GM19468 (cell line): ENCODE data around the gene MRPS23.

Experiments
- ATAC-seq: cut with Tn5 transposase; IDR thresholded peaks from one replicate; pipeline ENCODE4 v1.9.1; 2021; ENCODE audit warnings: mild to moderate bottlenecking, moderate library complexity, moderate number of reproducible peaks; ENCODE audit not compliant: unreplicated experiment; ENCODE audit errors: extremely low read depth

The MRPS23 gene

DNA sequence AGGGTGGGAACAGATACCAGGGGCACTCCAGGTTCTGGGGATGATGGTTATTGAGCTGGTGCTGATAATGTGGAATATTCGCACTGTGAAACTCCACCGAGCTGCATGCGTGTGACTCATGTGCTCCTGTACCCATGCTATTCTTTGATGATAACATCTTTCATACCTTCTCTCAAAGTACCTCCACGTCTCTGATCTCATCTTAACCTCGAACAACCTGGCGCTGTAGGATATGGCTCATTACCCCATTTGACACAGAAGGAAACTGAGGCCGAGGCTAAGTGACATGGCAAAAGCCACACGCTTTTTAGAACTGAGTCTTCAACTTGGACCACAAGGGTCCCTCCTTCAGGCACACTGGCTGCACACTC, 30.2 kb upstream of the MRPS23 start:
- no peak for ATAC-seq

DNA sequence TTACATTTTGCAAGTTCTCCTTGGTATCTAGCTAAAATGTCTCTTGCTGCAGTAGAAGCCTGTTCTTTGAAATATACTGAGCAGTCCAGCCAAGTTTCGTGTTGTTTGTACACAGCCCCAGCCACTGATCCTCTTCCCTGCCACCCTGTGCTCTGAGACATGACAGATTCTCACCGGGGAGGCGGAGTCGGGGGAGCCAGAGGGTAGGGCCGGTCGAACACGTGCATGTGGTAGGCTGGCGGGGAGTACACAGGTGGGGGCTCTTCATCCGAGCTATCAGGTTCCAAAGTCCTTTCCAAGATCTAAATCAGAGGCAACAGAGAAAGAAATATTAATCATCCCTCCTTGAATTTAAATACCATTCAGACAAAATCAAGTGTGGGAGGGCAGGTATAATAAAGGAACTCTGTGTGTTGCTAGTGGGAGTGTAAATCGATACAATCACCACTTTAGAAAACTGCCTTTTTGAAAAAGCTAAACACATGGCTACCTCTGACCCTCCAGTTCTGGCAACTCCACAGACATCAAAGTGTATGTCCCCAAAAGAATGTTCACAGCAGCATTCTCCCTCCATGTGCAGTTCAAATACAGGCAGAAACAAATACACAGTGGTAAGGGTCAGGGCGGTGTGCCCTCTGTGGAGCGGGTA, 29.7 kb upstream of the MRPS23 start:
- ATAC-seq, result no peak

DNA sequence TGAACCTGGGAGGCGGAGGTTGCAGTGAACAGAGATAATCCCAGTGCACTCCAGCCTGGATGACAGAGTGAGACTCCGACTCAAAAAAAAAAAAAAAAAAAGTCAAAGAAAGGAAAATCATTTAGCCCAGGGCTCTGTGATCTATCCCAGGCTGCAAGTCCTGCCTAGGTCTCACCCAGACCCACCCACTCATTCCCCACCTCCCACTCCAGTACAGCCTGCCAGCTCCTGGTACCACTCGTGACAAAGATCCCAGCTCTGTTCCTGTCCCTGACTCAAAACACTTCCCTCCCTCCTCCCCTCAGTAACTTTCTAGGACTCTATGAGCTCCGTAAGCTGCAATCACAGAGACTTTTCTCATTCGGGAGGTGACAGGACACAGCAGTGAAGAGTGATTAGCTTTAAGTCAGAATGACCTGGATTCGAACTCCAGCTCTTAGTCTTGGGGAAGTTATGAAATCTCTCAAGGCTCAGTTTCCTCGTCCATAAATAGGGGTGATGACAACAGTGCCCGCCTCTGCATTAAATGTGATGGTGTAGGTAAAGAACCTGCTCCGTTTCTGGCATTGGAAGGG, 28.0 kb upstream of the MRPS23 start:
- ATAC-seq, result no peak

DNA sequence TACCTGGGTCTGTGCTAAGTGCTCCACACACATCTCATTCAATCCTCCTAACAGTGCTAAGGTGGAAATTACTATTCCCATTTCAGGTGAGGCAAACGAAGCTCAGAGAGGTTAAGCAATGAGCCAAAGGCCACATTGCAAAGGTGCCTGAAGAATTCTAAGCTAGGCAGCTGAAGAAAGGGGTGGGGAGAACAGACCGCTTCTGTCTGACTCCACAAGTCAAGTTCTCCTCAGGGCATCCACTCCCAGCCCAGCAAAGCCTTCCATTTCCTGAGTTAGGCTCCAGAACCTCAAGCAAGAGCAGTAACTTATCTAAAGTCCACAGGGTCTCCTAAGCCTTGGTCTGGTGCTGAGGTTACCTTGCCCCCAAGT, 27.0 kb upstream of the MRPS23 start:
- no peak for ATAC-seq

DNA sequence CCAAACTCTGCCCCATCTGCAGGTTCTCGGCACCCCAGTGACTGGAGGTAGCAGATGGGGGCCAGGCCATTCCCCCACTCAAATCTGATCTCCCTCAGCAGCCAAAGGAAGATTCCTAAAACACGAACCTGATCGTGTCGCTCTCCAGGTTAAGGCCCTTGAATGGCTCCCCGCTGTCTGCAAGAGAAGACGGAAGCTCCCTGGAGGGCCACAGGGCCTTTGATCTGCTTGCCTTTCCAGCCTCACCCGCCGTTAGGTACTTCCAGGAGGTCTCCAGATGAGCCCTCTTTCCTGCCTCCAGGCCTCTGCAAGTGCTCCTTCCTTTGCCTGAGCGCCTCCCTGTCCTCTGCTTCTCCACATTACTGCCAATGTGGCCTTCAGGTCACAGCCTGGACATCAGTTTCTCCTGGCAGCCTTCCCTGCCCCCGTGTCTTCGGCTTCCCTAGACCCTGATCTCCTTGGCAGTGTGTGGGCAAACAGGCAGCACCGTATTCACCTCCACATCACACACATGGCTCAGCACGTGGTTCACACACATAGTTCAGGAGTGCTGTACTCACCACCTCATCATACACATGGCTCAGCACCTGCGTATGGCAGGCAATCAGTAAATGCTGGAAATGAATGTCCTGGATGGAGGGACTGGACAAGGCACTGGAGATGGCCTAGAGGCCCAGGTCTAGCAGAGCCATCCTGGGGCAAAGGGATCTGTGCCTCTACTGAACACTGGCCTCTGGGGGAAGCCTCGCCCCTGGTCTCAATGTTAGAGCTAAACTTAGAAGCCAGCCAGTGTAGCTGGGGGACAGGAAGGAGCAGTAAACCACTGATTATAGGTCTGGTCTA, 26.4 kb upstream of the MRPS23 start:
- no peak for ATAC-seq

- no peak for ATAC-seq
These were observed 25.6 kb upstream of the MRPS23 start for GRCh38 chr17:57875290-57876022.

DNA sequence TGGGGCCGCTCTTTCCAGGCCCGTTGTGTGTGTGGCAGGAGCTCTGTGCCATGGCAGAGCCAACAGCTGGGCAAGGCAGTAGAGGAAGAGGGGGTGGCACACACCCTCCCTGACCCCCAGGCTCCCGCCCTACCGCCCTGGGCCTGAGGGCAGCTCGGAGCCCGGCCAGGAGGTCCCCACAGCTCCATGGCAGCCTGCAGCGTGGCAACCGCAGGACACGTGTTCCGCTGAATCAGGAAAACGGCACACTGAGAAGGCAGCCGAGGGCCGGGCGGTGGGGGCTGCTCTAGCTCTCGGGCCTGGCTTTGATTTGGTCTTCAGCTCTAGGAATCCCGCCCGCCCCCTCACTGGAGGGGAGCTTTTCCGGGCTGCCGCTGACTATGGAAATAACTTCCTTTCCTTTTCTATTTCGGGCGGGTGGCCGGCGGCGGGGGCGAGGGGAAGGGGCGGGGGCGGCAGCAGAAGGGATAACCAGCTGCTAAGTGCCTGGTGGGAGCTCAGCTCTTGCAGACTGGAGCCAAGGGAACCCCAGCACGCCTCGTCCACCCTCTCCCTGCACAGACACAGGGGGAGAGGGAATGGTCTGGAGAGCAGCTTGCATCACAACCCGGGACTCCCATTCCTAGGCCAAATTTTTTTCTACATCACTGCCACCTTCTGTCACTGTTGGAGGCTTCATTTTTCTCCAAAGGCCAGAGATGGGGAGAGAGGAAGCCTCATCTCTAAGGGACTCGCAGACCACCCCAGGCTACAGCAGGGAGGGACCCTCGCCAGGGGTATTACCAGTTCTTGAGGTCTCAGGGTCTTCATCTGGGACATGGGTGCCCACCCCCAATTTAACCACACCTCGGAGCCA, 24.8 kb upstream of the MRPS23 start:
- no peak for ATAC-seq

GRCh38 chr17:57874058-57874419, 24.2 kb upstream of the MRPS23 start:
- ATAC-seq, result no peak

- no peak for ATAC-seq
These were observed 23.6 kb upstream of the MRPS23 start for GRCh38 chr17:57873261-57874057.

DNA sequence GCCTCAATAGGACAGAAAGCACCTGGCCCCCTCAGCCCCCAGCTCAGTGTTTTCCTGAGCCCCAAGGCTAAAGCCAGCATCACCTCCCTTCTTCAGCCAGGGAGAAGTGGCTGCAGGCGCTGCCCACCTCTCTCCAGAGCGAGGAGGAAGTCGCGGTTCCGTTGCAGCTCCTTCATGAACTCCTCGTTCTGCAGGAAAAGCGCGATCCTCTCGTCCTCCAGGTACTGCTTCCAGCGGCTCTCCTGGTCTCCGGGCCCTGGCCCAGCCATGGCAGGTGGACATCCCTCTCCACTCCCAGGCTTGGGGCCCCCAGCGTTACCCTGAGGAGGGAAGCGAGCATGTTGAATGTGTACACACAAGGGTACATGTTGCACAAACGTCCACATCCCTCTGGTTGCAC, 22.7 kb upstream of the MRPS23 start:
- no peak for ATAC-seq

- no peak for ATAC-seq
These were observed 22.0 kb upstream of the MRPS23 start for GRCh38 chr17:57871863-57872262.

DNA sequence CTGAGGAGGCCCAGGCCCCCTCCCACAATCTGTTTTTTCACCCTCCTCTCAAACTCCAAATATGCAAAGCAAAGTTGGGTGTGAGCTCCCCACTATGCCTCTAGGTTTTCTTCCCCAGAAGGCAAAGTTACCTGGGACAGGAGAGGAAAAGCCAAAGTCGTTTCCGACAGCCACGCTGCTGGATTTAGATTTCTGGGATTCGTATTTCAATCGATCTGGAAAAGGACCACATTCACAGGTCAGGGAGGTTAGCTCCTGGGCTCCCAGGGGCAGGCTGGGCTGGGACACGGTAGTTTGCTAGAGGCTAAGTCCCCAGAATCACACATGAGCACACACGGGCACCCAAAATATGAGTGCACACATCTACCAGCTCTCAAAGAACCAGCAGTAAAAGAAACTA, 21.3 kb upstream of the MRPS23 start:
- no peak for ATAC-seq

- ATAC-seq, result no peak
These were observed 20.4 kb upstream of the MRPS23 start for GRCh38 chr17:57870283-57870635.

DNA sequence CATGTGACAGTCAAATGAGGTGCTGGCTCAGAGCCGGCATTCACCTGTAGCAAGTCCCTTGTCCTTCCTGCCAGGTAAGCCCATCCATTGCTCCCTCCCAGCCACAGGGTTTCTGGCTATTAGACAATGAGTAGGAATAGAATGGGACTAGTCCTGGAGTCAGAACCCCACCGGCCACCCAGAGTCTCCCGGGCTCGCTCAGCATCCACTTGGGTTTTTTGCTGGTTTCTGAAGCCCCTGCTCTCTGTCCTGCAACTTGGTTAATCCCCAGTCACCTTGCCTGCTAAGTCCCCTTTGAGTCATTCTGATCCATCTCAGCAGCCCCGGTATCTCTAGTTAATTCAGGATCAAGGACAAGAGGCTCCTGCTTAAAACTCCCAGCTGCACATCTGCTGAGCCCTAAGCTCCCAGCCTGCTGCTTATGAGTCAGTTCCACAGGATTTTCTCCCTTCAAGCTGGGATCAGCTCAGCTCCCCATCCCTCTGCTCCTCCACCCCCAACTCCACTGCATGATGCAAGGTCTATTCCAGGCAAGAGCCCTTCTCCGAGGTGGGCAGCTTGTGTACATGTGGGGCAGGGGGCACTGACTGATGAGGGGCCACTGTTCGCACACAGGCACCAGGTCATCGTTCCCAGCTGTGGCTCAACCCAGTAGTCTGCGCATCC, 19.9 kb upstream of the MRPS23 start:
- ATAC-seq, result no peak

- ATAC-seq, result no peak
These were observed 19.2 kb upstream of the MRPS23 start for GRCh38 chr17:57868910-57869616.

DNA sequence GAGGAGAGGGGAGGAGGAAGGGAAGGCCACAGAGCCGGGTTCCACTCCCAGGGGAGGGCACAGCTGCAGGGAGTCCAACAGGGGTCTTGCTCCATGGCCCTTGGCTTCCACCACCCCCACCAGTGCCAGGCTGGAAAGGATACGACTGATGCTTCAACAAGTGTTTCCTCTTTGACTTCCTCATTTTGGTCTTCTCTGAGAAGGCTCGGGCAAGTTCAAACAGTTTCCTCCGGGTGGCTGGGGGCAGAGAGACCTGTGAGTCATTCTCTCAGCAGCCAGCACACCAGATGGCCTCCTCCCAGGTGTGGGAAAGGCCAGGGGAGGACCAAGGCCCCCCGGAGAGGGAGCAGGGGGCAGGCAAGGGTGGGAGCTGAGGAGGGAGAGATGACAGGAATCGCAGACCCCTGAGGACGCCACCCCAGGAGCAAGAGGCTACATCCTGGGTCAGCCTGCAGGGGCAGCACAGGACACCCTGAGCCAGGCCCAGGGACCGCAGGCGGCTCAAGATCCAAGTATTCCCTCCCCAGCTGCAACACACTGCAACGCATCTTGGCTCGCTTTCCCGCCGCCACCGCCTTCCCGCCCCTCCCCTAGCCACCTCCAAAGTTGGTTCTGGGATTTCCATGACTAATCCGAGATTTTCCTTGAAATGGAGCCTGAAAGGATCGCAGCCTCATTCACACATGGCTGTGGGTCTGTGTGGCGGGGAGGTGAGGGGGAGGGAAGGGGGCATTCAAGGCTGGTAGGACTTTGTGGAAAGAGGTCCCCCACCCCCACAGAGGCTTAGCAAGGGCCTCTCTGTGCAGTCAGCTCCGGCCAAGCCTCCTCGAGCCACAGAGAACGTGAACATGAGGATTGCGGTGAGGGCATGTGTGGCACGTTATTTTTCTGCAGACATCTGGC, 18.4 kb upstream of the MRPS23 start:
- ATAC-seq, result peak; percentile 68

DNA sequence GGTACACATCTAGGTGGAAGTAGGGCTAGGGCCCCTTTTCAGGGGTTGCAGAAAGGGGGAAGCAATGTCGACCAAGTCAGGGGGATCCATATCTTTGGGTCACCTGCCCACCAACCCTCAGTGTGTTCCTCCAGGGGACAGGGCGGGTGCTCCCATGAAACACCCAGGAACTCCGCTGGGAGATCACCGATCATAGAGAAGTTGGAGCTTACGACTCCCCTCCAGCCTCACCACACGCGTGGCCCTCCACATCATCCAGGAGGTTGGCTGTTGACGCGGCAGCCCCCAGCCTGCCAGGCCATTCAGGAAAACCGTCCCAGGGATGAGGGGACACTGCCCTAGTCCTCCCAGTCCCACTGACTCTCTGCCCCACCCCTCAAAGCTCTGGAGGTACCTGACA, 17.3 kb upstream of the MRPS23 start:
- ATAC-seq, result no peak
